NCI-H128 (cell line): ENCODE measurements around the gene SLC30A4.
"Not testable (repeated sequence)": the region's sequence is repeated elsewhere in the genome, so short reads cannot be mapped to it uniquely, and the experiment has no call there.

Experiments used
- DNase-seq: peaks from one replicate; lab custom pipeline; 2025; ENCODE audit not compliant: unreplicated experiment; lab: John Stamatoyannopoulos, UW

The SLC30A4 gene

GRCh38 chr15:45510758-45511280 lies 11.7 kb downstream of the SLC30A4 start:
- no peak for DNase-seq

- not testable (repeated sequence) for DNase-seq
These were observed 15.4 kb downstream of the SLC30A4 start for GRCh38 chr15:45507143-45507542.

- DNase-seq, result no peak
These were observed 23.1 kb downstream of the SLC30A4 start for GRCh38 chr15:45499426-45499825.

GRCh38 chr15:45498701-45499100 lies 23.9 kb downstream of the SLC30A4 start:
- DNase-seq, result no peak

- no peak for DNase-seq
These were observed 25.3 kb downstream of the SLC30A4 start for GRCh38 chr15:45497261-45497660.

- DNase-seq, result no peak
These were observed 25.9 kb downstream of the SLC30A4 start for GRCh38 chr15:45496658-45497057.

GRCh38 chr15:45495588-45495987 lies 27.0 kb downstream of the SLC30A4 start:
- no peak for DNase-seq

- no peak for DNase-seq
These were observed 32.8 kb downstream of the SLC30A4 start for GRCh38 chr15:45489690-45490238.

- no peak for DNase-seq
These were observed 36.2 kb downstream of the SLC30A4 start for GRCh38 chr15:45486317-45486716.

- no peak for DNase-seq
These were observed 41.4 kb downstream of the SLC30A4 start for GRCh38 chr15:45481135-45481534.

- no peak for DNase-seq
These were observed 46.1 kb downstream of the SLC30A4 start for GRCh38 chr15:45476410-45476809.

- no peak for DNase-seq
These were observed 47.8 kb downstream of the SLC30A4 start for GRCh38 chr15:45474799-45475198.

- DNase-seq, result no peak
These were observed 49.5 kb downstream of the SLC30A4 start for GRCh38 chr15:45473068-45473467.

- DNase-seq, result no peak
These were observed 51.4 kb downstream of the SLC30A4 start for GRCh38 chr15:45471151-45471550.

- no peak for DNase-seq
These were observed 53.1 kb downstream of the SLC30A4 start for GRCh38 chr15:45469441-45469840.

- DNase-seq, result no peak
These were observed 53.5 kb downstream of the SLC30A4 start for GRCh38 chr15:45469027-45469426.

- no peak for DNase-seq
These were observed 54.3 kb downstream of the SLC30A4 start for GRCh38 chr15:45468294-45468693.

GRCh38 chr15:45458746-45459403 lies 63.7 kb downstream of the SLC30A4 start:
- DNase-seq, result no peak

GRCh38 chr15:45457641-45458539 lies 64.7 kb downstream of the SLC30A4 start:
- DNase-seq, result peak; percentile 72

GRCh38 chr15:45457220-45457619 lies 65.3 kb downstream of the SLC30A4 start:
- no peak for DNase-seq

- no peak for DNase-seq
These were observed 66.1 kb downstream of the SLC30A4 start for GRCh38 chr15:45456212-45457106.
